CD4-positive, alpha-beta T cell treated with Interferon alpha-2 for 1 hour (primary cell): Measurements from ENCODE around the gene CDC26.
"Not testable (repeated sequence)": the region's sequence is repeated elsewhere in the genome, so short reads cannot be mapped to it uniquely, and the experiment has no call there.

Experiments used
- DNase-seq, 2 donors: peaks; one replicate each; pipeline ENCODE4 v3.0.0-alpha.2; 2020 to 2022

Gene CDC26

DNA sequence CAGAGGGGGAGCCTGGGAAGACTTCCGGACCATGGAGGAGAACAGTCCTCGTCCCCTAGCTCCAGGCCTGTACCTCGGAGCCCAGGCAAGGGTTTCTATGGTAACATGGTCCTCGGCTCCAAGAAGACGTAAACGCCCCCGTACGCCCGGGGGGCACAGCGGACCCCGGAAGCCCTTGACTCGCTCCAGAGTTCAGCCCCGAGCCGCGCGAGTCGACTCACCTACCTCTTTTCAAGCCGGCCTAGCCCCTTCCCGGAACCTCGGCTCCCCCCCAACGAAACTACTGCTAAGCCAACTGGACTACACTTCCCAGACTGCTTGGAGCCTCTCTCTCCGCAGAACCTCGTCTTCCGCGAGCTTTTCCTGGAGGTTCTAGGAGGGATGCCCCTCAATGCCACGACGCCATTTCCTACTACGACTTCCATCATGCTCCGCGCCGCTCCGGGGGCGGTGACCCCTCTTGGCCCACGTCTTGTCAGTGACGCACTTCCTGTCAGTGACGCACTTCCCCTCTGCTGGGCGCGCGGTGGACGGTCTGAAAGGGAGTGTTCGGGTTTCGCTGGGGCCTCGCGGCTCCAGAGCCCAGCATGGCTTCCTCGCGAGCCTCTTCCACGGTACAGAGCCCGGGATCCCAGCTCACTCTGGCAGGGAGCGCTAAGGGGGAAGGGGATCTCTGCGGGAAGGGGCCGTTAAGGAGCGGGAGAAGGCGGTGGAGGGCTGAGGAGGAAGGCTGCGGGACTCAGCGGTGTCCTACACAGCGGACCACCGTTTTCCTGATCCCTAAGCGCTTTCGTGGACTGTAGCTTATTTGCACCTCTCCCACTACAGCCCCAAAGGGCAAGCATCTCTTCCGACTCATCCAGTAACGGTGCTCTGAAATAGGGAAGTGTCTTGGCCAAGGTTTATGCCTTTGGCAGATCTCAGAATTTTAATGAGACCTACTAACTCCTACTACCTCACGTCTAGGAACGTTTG is at the start of gene CDC26, which contains the start of gene PRPF4:
CDC26 (minus strand) TSS at position 416 of the 975 bp plus-strand sequence. CDS start 3,065 bp downstream, outside the sequence.
PRPF4 (plus strand) TSS at position 502 of the 975 bp plus-strand sequence; CDS start at position 588, 86 bp downstream.
- DNase-seq: peak; percentile 95 to 96

GRCh38 chr9:113322671-113323070 is 47.3 kb upstream of the CDC26 start:
- DNase-seq: no peak

DNA sequence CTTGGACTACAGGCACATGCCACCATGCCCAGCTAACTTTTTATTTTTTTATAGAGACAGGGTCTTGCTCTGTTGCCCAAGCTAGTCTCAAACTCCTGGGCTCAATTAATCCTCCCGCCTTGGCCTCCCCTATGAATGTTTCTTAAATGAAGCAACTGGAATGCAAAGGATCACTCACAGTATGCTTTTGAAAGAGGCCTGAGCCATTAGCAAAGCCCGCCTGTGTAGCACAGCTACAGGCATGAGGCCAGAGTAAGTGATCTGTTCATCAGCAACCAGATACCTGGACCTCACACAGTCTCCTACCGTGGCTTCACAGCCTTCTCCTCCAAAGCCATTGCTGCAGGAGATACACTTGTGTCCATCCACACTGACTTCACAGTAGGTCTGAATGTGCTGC is 44.7 kb upstream of the CDC26 start:
- no peak for DNase-seq

DNA sequence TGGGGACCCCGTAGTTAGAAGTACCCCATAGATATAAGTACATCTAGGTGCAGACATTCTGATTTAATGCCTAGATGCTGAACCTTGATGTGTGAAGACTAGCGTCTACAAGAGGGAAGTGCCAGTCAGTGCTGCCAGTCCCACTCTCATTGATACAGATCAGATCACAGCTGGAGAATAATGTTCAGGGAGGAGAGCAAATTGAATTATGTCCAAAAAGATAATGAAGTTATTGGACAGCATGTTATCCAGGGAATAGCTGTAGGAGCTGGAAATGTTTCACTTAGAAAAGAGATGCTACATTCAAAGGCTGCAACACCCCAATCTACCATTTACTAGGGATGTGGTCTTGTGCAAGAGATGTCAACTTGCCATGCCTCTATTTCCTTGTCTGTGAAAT is 43.7 kb upstream of the CDC26 start:
- no peak for DNase-seq

DNA sequence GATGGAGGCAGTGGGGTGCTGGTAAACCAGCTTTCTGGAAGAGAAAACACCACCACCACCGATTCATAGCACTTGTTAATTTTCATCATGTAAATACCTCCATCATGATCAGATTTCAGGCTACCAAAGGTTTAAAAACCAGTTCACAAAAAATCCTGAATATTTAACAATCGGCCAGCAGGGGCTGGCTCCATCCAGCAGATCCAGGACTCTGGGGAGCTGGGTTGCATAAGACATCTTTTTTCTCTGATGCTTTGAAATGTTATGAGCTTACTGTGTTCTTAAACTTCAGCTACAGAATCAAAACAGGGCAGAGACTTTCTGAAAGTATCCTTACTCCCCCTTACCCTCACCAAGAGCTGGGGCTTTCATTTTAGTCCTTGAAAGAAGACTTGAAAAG is 42.4 kb upstream of the CDC26 start:
- DNase-seq: no peak

DNA sequence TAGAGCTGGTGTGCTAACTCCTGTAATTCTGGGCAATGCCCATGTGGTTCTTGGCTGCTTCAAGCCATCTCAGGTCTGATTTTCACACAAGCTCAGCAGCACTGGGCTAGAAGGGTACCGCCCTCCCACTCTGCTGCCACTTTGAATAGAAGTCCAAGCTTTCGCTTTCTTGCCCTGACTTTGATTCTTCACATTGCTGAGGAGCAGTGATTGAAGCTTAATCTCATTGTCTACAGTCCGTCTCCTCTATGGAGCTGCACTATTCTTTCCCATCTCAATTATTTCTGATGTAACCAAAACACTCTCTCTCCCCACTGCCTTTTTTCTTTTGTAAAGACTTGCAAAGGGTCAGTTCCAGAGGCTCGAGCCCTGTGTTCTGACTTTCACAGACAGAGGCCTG is 40.7 kb upstream of the CDC26 start:
- DNase-seq: no peak

DNA sequence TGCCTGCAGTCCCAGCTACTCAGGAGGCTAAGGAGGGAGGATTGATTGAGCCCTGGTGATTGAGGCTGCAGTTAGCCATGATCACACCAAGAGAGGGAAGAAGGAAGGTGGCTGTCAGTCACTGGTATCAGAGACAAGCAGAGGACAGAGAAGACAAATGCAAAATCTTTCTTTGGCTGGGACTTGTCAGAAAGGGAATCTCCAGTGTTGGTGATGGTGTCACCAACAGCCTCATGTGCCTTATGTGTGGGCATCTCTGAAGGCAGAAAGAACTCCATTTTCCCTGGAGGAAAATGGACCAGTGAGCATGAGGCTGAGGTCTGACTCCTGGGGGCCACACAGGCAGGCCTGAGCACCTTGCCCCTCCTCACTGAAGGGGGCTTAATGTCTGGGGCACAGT is 39.9 kb upstream of the CDC26 start:
- DNase-seq: no peak

DNA sequence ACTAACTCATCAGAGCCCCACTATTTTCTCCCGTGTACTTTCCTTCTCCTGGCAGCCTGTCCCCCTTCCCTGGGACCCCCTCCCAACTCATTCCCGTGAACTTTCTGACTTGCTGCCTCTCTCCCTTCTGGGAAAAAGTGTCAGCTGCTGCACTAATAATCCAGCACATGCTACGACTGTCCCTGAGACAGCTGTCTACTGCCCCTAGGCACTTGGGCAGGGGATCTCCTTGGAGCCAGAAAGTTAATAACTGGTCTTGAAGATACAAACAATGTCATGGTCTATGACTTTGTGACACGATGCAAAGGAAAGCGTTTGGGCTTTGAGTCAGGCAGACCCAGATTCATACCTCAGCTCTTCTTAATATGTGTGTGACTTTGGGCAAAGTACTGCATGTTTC is 37.9 kb upstream of the CDC26 start:
- no peak for DNase-seq

DNA sequence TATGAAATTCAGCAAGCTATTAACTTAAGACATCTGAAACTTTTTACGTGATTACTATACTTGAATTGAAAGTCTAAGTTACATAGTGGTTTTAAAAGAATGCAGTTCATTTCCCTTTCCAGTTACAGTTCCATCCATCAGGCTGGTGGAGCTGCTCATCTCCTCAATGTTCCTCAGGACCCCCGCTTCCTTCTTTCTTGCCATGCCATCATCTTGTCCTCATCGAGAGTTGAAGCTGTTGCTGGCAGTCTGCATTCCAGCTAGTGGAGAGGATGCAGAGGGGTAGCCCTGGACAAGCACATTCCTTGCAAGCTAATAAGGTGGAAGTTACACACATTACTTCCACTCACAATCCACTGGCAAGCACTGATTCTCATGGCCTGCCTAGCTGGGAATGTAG is 36.6 kb upstream of the CDC26 start:
- DNase-seq: no peak

- DNase-seq: no peak
Observed at GRCh38 chr9:113310538-113310937, 35.2 kb upstream of the CDC26 start.

- peak in 1 of 2 donors; percentile 56 for DNase-seq
Observed at GRCh38 chr9:113309204-113309813, 33.9 kb upstream of the CDC26 start.

DNA sequence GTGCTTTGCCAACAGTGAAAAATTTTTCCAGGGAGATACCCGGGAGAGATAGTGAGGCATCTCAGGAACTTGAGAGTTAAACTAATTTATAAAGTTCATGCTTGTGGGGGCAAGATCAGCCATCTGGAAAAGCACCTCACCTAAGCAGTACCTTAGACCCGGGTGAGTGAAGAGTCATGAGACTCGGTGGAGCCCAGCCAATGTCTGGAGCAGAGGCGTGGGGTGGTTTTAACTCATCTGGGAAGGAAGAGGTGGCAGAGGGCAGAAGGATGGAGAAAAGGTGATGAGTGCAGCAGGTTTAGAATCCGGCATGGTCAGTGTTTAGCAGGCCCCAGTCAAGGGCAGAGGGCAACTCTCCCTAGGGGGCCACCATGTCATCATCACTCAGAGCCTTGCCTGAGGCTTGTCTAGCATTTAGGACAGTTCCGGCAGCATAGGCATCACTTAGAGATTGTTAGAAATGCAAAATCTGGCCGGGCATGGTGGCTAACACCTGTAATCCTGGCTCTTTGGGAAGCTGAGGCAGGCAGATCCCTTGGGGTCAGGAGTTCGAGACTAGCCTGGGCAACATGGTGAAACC is 32.1 kb upstream of the CDC26 start:
- no peak for DNase-seq

GRCh38 chr9:113306566-113306965 is 31.2 kb upstream of the CDC26 start:
- DNase-seq: no peak

GRCh38 chr9:113302792-113303418 is 27.5 kb upstream of the CDC26 start, which contains the start of gene RNF183:
Gene RNF183 (minus strand): TSS chr9:113303376. CDS start chr9:113298184, 5,192 bp downstream.
- DNase-seq: no peak

DNA sequence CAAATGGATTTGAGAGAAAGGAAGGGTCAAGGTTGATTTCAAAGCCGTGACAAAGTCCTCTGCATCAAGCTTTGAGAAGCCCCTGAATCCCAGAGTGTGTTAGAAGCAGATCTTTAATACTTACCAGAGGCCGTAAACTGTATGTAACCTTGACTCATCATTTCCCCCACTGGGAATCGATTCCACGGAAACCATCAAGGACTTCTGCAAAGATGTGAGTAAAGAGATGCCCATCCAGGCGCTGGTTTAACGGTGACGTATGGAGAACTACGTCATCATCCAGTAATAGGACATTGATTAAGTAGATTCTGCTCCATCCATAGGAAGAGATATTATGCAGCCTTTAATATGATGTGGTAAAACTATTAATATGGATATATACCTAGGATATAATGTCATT is 26.2 kb upstream of the CDC26 start:
- DNase-seq: no peak

- no peak for DNase-seq
Observed at GRCh38 chr9:113299800-113300292, 24.5 kb upstream of the CDC26 start.

DNA sequence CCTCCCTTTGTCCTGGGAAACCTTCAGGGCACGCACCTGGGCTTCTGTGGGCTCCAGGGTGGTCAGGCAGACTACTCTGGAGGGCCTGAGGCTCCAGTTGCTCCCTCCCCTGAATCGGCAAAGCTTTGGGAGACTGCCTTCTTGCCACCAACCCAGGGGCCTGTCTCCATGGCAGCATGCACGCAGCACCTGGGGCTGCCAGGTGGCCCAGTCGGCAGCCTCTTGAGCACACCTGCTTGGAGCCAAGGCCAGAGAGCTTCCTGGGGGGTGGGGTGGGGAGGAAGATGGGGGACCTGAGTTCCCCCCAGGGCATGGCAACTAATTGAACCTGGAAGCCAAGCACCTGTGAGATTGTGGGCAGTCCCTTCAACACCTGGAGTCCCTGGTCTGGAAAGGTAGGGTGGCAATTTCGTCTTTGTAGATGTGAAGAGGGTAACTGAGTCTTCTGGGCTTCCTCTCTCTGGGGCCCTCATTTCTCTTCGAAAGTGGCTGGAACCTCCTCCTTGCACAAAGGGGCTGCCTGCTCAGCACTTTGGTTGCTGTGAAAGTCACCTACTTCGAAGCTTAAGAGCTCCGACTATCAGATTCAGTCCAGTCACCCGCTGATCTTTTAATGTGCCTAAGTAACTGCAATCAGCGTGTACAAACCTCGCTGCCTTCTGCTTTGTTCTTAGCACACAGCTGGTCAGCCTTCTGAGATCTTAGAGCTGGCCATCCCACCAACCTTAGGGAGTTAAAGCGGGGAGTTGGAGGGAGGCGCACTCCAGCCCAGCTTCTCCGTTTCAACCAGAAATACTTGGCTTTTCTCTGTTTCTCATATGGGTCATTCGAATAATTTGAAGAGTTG is 23.8 kb upstream of the CDC26 start:
- DNase-seq: no peak

- DNase-seq: no peak
Observed at GRCh38 chr9:113298311-113298710, 22.9 kb upstream of the CDC26 start.

GRCh38 chr9:113296796-113297558 is 21.6 kb upstream of the CDC26 start:
- DNase-seq: no peak

- DNase-seq: not testable (repeated sequence)
Observed at GRCh38 chr9:113296247-113296646, 20.9 kb upstream of the CDC26 start.

DNA sequence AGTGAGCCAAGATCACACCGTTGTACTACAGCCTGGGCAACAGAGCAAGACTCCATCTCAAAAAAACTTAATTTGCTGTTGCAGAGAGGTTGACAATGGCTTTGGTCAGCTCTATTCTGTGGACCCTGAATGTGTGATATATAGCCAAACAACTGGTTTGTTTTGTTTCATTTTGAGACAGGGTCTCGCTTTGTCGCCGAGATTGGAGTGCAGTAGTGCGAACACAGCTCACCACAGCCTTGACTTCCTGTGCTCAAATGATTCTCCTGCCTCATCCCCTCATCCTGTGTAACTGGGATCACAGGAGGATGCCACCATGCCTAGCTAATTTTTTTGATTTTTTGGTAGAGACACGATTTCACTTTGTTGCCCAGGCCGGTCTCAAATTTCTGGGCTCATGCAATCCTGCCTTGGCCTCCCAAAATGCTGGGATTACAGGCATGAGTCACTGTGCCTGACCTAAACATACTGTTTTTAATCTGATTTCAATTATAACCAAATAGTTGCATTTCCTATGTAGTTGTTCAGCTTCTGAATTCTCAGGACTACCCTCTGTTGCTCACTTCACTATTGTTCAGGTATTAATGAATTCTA is 18.0 kb upstream of the CDC26 start:
- no peak for DNase-seq
